A549 (cell line): ENCODE measurements around the gene RFX1.

Source experiments
- BHLHE40 ChIP-seq: IDR thresholded peaks from 2 replicates; pipeline ENCODE4 v1.6.1; 2012; ENCODE audit warnings: low read depth, low read length, inconsistent platforms
- EP300 ChIP-seq, 2 experiments: fragments of >200 bp; sonication (Bioruptor Twin); formaldehyde crosslinking; IDR thresholded peaks; 2 replicates in 1 of 2; 3 replicates in 1 of 2; pipeline ENCODE4 v1.6.1; 2016 to 2017
- NPAS2 ChIP-seq: fragments of 250-450 bp; sonication (Bioruptor Pico); IDR thresholded peaks from 2 replicates; pipeline ENCODE4 v1.8.0; 2022; ENCODE audit warnings: mild to moderate bottlenecking, moderate library complexity, borderline replicate concordance
- PHF8 ChIP-seq: fragments of 200-600 bp; sonication (generic); IDR thresholded peaks from 2 replicates; pipeline ENCODE4 v1.6.1; 2016; ENCODE audit warnings: low read depth, mild to moderate bottlenecking, antibody characterized with exemption, moderate library complexity, borderline replicate concordance
- POLR2A ChIP-seq: IDR thresholded peaks from 2 replicates; pipeline ENCODE4 v1.6.1; 2012; ENCODE audit warnings: mild to moderate bottlenecking, low read length

DNA sequence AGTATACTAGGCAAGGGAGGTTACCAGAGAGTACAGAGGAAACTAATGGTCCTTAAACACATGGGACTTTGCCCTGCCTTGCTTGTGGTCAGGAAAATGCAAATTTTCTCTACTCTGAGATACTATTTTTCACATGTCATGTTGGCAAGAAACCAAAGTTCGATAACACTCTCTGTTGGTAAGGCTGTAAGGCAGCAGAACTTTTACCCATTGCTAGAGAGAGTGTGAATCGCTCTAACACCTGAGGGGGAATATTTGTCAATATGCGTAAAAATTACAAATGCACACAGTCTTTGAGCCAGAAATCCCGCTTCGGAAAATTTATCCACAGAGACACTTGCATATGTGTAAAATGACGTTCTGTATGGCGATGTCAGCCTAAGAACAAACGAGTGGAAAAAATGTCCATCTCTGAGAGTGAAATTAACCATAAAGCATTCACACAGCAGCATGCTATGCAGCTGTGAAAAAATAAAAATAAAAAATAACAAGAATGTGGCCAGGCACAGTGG, 9.5 kb upstream of the RFX1 start:
- no peak for TF ChIP-seq EP300 (IDR thresholded peaks at IDR 0.05)
- no peak for TF ChIP-seq NPAS2
- TF ChIP-seq POLR2A, result no peak
- no peak for TF ChIP-seq PHF8
- no peak for TF ChIP-seq BHLHE40
